NCI-H460 (cell line): Measurements from ENCODE around the gene KCNMA1. TPM values are rescaled to one million over a fixed set of nuclear protein-coding genes. Genes with fewer than 3 reads are reported as not detected.

ENCODE experiments used
- DNase-seq: peaks from one replicate; pipeline ENCODE4 v3.0.0-alpha.2; 2016; ENCODE audit warnings: low read depth; ENCODE audit errors: extremely low read depth
- total RNA-seq: library from RNA; depleted of rRNA; stranded (reverse); fragments of >200 nt; shearing (Covaris generic); gene quantifications from 2 replicates; pipeline ENCODE4 v1.2.3, GENCODE V29; 2014

KCNMA1 gene
- total RNA-seq, 1 experiment from 2014 or later: 0.54 TPM

GRCh38 chr10:77207182-77207827 is 430.3 kb downstream of the KCNMA1 start:
- DNase-seq: no peak

GRCh38 chr10:77205135-77205534 is 432.5 kb downstream of the KCNMA1 start:
- DNase-seq: no peak

- DNase-seq: no peak
Observed at GRCh38 chr10:77204171-77204570, 433.4 kb downstream of the KCNMA1 start.

GRCh38 chr10:77202857-77203256 is 434.8 kb downstream of the KCNMA1 start:
- no peak for DNase-seq

- no peak for DNase-seq
Observed at GRCh38 chr10:77201135-77202106, 436.2 kb downstream of the KCNMA1 start.

GRCh38 chr10:77197544-77197943 is 440.1 kb downstream of the KCNMA1 start:
- DNase-seq: no peak

- no peak for DNase-seq
Observed at GRCh38 chr10:77196614-77197013, 441.0 kb downstream of the KCNMA1 start.

- no peak for DNase-seq
Observed at GRCh38 chr10:77195101-77195500, 442.5 kb downstream of the KCNMA1 start.

GRCh38 chr10:77193001-77193400 is 444.6 kb downstream of the KCNMA1 start:
- no peak for DNase-seq

- DNase-seq: no peak
Observed at GRCh38 chr10:77192402-77192801, 445.2 kb downstream of the KCNMA1 start.

- DNase-seq: no peak
Observed at GRCh38 chr10:77191324-77192049, 446.1 kb downstream of the KCNMA1 start.

- no peak for DNase-seq
Observed at GRCh38 chr10:77190291-77190690, 447.3 kb downstream of the KCNMA1 start.

GRCh38 chr10:77189520-77189919 is 448.1 kb downstream of the KCNMA1 start:
- DNase-seq: no peak

- no peak for DNase-seq
Observed at GRCh38 chr10:77189075-77189474, 448.5 kb downstream of the KCNMA1 start.

GRCh38 chr10:77188521-77188920 is 449.1 kb downstream of the KCNMA1 start:
- DNase-seq: no peak

- DNase-seq: no peak
Observed at GRCh38 chr10:77188000-77188395, 449.6 kb downstream of the KCNMA1 start.

GRCh38 chr10:77187376-77187999 is 450.1 kb downstream of the KCNMA1 start:
- no peak for DNase-seq

GRCh38 chr10:77186936-77187335 is 450.7 kb downstream of the KCNMA1 start:
- no peak for DNase-seq

GRCh38 chr10:77185696-77186095 is 451.9 kb downstream of the KCNMA1 start:
- no peak for DNase-seq

GRCh38 chr10:77182803-77183202 is 454.8 kb downstream of the KCNMA1 start:
- no peak for DNase-seq

GRCh38 chr10:77180794-77181193 is 456.8 kb downstream of the KCNMA1 start:
- no peak for DNase-seq
